ENCODE measurements around the gene PDLIM7. TPM values are rescaled to one million over a fixed set of nuclear protein-coding genes. Genes with fewer than 3 reads are reported as not detected.

PDLIM7 gene
- total and polyA plus RNA-seq, 2 of the 4 experiments (the other 2 are of a cell fraction), result 70.4 to 534 TPM

GRCh38 chr5:177484902-177485549 is 12.4 kb downstream of the PDLIM7 start:
- H3K4ac ChIP-seq (ENCODE audit: low read depth, low read length), result no peak overlapping the region
- peak overlapping the region; percentile 9; the same call in 1 of the 2 replicates for H4K5ac ChIP-seq (ENCODE audit: low read depth, low read length)
- no peak overlapping the region for H3K56ac ChIP-seq (ENCODE audit: extremely low read depth, insufficient read depth, low read length)
- peak overlapping the region; percentile 18 for H3K23ac ChIP-seq (ENCODE audit: low read depth, low read length)
- TF ChIP-seq CEBPB (IDR thresholded peaks at IDR 0.05; ENCODE audit: low read depth, low read length), result no peak
- TF ChIP-seq MXI1 (IDR thresholded peaks at IDR 0.05; ENCODE audit: borderline replicate concordance, low read depth, low read length), result no peak
- TF ChIP-seq SMC3 (IDR thresholded peaks at IDR 0.05; ENCODE audit: low read depth, low read length), result no peak
- TF ChIP-seq NFE2L2 (IDR thresholded peaks at IDR 0.05; ENCODE audit: low read depth, low read length), result no peak
- no peak for TF ChIP-seq RCOR1 (IDR thresholded peaks at IDR 0.05; ENCODE audit: insufficient replicate concordance, low read length)
- TF ChIP-seq MAFK (IDR thresholded peaks at IDR 0.05; ENCODE audit: low read depth, low read length), result no peak
- TF ChIP-seq ELK1 (IDR thresholded peaks at IDR 0.05; ENCODE audit: borderline replicate concordance, low read depth, low read length), result no peak
- TF ChIP-seq BHLHE40 (IDR thresholded peaks at IDR 0.05; ENCODE audit: low read depth, low read length), result no peak
- no peak for TF ChIP-seq USF2 (IDR thresholded peaks at IDR 0.05; ENCODE audit: low read depth, low read length)
- TF ChIP-seq MAZ (IDR thresholded peaks at IDR 0.05; ENCODE audit: borderline replicate concordance, low read depth, low read length), result no peak
- TF ChIP-seq RFX5 (IDR thresholded peaks at IDR 0.05; ENCODE audit: low read depth, low read length), result no peak
- TF ChIP-seq FOS (IDR thresholded peaks at IDR 0.05; ENCODE audit: low read depth, low read length), result no peak
- no peaks in the 10 kb centered on the region for H3K9me3 ChIP-seq (ENCODE audit: control insufficient read depth, insufficient read depth, low read length)
- H4K20me1 ChIP-seq (ENCODE audit: insufficient read depth, low read length), result peaks cover 90% of the 10 kb centered on the region
- no TSS peak for BruUV-seq (replicated peaks)
- H3K79me1 ChIP-seq (ENCODE audit: low read depth in 1 of 2, low read length in 2 of 2), result peaks cover 43 to 78% of the 10 kb centered on the region in 2 experiments
- ChIA-PET CTCF (interaction anchor here (1.1 kb wide), 1 partner anchor 81 kb away, joined by 3 read pairs; no protein-coding TSS in a partner anchor), POLR2A (ENCODE audit: unreplicated experiment) (no interaction called here)
- peak overlapping the region in 1 of 2 experiments; percentile 8; a peak in 2 of 4 replicates for H4K8ac ChIP-seq (ENCODE audit: low read depth in 2 of 2, low read length in 2 of 2)
- intact Hi-C loops (cut with micrococcal nuclease), result no loop called here
- H4K91ac ChIP-seq (ENCODE audit: insufficient read depth, low read depth, low read length), result no peak overlapping the region
- peaks cover 13% of the 10 kb centered on the region; the same call in 1 of the 2 replicates for H3K4me1 ChIP-seq (ENCODE audit: control insufficient read depth, insufficient read depth, low read length)
- DNase-seq (no peak), ATAC-seq (ENCODE audit: low read depth) (peak; percentile 2; the same call in 1 of the 2 replicates)
- 64% methylated on average over 5 of the region's 13 CpGs; no CpG with 5 or more reads in 1 of the 2 experiments for WGBS, 2 experiments (ENCODE audit: extremely low coverage in 2 of 2, insufficient read length in 1 of 2)
- peaks cover 82% of the 10 kb centered on the region for H3K36me3 ChIP-seq (ENCODE audit: control insufficient read depth, insufficient read depth, low read length)
- H2BK20ac ChIP-seq (ENCODE audit: low read depth, low read length), result no peak overlapping the region
- H2AK5ac ChIP-seq (ENCODE audit: low read depth, low read length), result no peak overlapping the region
- H3K9me1 ChIP-seq (ENCODE audit: insufficient read depth, low read length), result peaks cover 21% of the 10 kb centered on the region; the same call in 1 of the 2 replicates
- no peak overlapping the region for H2AFZ ChIP-seq (replicated peaks; ENCODE audit: low read length, poor library complexity)
- no peak overlapping the region for H2BK120ac ChIP-seq (ENCODE audit: low read depth, low read length)
- no peak overlapping the region for H3K9ac ChIP-seq (ENCODE audit: low read depth, low read length)
- H2AK9ac ChIP-seq (replicated peaks; ENCODE audit: low read depth, low read length, poor library complexity), result no peak overlapping the region
- H3K14ac ChIP-seq (replicated peaks; ENCODE audit: low read depth, low read length), result no peak overlapping the region
- no peaks in the 10 kb centered on the region for H3K27me3 ChIP-seq (ENCODE audit: control insufficient read depth, insufficient read depth, low read length)
- dilution Hi-C loops (cut with HindIII; ENCODE audit: low sequenced_read_pairs, unreplicated experiment), result no loop called here
- no peak overlapping the region for H3K18ac ChIP-seq (ENCODE audit: low read depth, low read length)
- in situ Hi-C loops (cut with MboI; ENCODE audit: low sequenced_read_pairs), result no loop called here
- H3K4me2 ChIP-seq (ENCODE audit: low read depth, low read length), result no peak overlapping the region
- H2BK5ac ChIP-seq (ENCODE audit: low read depth, low read length, poor library complexity, severe bottlenecking), result no peak overlapping the region
- no peak overlapping the region for H2BK15ac ChIP-seq (ENCODE audit: low read depth, low read length)
- no peak overlapping the region for H3K4me3 ChIP-seq (ENCODE audit: insufficient read depth, low read depth, low read length)
- H3K27ac ChIP-seq (ENCODE audit: insufficient read depth, low read length), result peak overlapping the region; percentile 0; the same call in 1 of the 2 replicates

Measured in IMR-90 (cell line).